Measurements from ENCODE around the gene HDAC5. TPM values are rescaled to one million over a fixed set of nuclear protein-coding genes. Genes with fewer than 3 reads are reported as not detected.

Gene HDAC5
- total RNA-seq, 1 donor from 2014 or later: 18.4 TPM

DNA sequence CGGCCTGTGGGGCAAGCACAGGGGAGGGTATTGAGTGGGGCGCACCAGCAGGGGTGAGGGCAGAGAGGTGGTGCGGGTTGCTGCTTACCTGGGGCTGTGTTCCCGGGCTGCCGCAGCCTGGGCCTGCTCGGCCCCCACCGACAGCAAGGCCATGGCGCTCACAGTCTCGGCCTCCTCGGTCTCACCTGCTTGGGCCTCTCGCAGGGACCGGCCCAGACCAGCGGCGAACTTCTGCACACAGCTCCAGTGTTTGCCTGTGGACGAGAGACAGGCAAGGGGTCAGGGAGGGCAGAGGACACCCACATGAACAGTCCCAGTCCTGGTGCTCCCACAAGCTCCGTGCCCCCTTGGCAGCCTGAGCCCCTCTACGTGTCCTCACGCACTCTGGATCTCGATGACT, 45.0 kb downstream of the HDAC5 start:
- no peak for DNase-seq (ENCODE audit: low read depth)
- peaks cover 25% of the 10 kb centered on the region for H3K36me3 ChIP-seq (ENCODE audit: control insufficient read depth, insufficient read depth, low read length)
- TF ChIP-seq, protein P1, sequence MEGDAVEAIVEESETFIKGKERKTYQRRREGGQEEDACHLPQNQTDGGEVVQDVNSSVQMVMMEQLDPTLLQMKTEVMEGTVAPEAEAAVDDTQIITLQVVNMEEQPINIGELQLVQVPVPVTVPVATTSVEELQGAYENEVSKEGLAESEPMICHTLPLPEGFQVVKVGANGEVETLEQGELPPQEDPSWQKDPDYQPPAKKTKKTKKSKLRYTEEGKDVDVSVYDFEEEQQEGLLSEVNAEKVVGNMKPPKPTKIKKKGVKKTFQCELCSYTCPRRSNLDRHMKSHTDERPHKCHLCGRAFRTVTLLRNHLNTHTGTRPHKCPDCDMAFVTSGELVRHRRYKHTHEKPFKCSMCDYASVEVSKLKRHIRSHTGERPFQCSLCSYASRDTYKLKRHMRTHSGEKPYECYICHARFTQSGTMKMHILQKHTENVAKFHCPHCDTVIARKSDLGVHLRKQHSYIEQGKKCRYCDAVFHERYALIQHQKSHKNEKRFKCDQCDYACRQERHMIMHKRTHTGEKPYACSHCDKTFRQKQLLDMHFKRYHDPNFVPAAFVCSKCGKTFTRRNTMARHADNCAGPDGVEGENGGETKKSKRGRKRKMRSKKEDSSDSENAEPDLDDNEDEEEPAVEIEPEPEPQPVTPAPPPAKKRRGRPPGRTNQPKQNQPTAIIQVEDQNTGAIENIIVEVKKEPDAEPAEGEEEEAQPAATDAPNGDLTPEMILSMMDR (IDR thresholded peaks at IDR 0.05; ENCODE audit: insufficient read depth, low read length, severe bottlenecking): no peak
- H3K27me3 ChIP-seq (ENCODE audit: control insufficient read depth, insufficient read depth, low read length): no peaks in the 10 kb centered on the region
- FAIRE-seq: no peak
- no peak overlapping the region for H3K4me3 ChIP-seq (ENCODE audit: low read depth, low read length)

DNA sequence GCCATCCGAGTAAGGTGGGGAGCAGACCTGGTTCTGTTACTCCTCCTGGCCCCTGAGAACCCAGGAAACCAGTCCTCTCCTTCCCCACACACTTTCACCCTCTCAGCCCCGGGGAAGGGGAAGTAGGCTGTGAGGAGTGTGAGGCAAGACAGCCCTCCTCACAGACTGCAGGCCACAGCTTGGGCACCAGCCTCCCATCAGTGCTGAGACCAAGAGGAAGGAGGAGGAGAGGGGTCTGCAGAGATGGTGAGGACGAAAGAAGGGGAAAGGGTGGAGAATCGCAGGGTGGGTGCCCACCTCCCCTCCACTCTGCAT, 45.9 kb downstream of the HDAC5 start:
- DNase-seq (ENCODE audit: low read depth) (no peak), FAIRE-seq (no peak)
- TF ChIP-seq, protein P1 (IDR thresholded peaks at IDR 0.05; ENCODE audit: insufficient read depth, low read length, severe bottlenecking): no peak
- Histone ChIP-seq H3K4me3 (ENCODE audit: low read depth, low read length) (no peak overlapping the region), H3K27me3 (ENCODE audit: control insufficient read depth, insufficient read depth, low read length) (no peaks in the 10 kb centered on the region), H3K36me3 (ENCODE audit: control insufficient read depth, insufficient read depth, low read length) (peaks cover 21% of the 10 kb centered on the region)

DNA sequence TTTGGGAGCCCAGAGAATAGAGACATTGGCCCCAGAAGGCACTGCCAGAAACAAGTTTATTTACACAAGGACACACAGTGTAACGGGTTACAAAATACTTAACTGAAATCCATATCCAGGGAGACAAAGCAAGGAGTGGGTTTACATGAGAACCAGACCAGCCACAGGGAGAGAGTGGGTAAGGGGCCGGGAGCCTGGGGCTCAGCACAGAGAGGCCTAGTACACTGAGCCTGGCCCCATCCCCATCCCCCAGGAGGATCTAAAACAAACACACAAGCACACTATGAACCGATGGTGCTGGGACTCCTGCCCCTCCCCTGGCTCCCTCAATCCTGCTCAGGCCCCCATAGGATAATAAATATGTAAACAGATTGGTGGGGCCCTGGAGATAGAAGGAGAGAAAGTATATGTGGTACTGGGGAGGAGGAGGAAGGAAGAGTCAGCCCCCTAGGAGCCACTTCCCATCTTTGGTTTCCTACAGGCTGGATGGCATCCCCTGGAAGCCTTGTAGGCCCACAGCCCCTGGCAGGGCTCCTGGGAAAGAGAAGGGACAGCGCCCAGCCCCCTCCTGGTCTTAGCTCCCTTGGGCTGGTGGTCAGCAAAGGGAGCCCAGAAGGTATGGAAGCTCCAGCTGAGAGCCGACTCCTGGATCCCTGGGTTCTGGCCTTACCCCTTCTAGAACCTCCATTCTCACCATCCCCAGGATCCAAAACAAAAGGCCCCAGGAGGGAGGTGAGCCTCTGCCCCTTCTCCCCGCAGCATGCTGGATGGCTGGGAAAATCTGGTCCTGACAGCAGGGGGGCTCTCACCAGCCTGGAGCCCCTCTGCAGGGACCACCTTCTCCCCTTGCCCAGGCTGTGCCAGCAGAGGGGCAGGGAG, 46.5 kb downstream of the HDAC5 start:
- TF ChIP-seq, protein P1 (IDR thresholded peaks at IDR 0.05; ENCODE audit: insufficient read depth, low read length, severe bottlenecking): no peak
- Histone ChIP-seq H3K27me3 (ENCODE audit: control insufficient read depth, insufficient read depth, low read length) (no peaks in the 10 kb centered on the region), H3K36me3 (ENCODE audit: control insufficient read depth, insufficient read depth, low read length) (peaks cover 20% of the 10 kb centered on the region), H3K4me3 (ENCODE audit: low read depth, low read length) (no peak overlapping the region)
- FAIRE-seq: no peak
- DNase-seq (ENCODE audit: low read depth): no peak

DNA sequence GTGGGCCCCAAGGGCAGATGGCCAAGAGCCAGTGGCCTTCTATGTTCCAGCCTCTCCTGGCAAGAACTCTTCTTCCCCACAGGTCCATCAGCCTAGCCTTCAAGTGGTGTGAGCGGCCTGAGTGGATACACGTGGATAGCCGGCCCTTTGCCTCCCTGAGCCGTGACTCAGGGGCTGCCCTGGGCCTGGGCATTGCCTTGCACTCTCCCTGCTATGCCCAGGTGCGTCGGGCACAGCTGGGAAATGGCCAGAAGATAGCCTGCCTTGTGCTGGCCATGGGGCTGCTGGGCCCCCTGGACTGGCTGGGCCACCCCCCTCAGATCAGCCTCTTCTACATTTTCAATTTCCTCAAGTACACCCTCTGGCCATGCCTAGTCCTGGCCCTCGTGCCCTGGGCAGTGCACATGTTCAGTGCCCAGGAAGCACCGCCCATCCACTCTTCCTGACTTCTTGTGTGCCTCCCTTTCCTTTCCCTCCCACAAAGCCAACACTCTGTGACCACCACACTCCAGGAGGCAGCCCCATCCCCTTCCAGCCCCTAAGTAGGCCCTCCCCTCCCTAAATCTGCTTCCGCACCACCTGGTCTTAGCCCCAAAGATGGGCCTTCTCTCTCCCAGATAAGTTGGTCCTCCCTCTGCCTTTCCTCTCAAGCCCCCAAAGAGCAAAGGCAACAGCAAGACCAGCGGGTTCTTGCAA, 47.7 kb downstream of the HDAC5 start:
- TF ChIP-seq, protein P1 (IDR thresholded peaks at IDR 0.05; ENCODE audit: insufficient read depth, low read length, severe bottlenecking): no peak
- peaks cover 20% of the 10 kb centered on the region for H3K36me3 ChIP-seq (ENCODE audit: control insufficient read depth, insufficient read depth, low read length)
- no peak overlapping the region for H3K4me3 ChIP-seq (ENCODE audit: low read depth, low read length)
- FAIRE-seq: no peak
- no peaks in the 10 kb centered on the region for H3K27me3 ChIP-seq (ENCODE audit: control insufficient read depth, insufficient read depth, low read length)
- DNase-seq (ENCODE audit: low read depth): no peak

DNA sequence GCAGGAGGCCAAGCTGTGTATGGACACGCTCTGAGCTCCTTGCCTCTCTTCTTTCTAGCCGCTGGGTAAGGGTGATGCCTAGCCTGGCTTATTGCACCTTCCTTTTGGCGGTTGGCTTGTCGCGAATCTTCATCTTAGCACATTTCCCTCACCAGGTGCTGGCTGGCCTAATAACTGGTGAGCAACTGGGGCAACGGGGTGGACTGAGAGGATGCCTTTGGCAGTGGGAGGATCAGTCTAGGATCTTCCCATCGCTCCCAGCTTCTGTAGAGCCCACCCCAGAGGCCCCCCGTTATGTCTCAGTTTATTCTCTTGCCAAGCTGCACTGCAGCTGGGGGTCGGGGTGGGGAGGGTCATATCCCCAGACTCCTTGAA, 48.5 kb downstream of the HDAC5 start:
- Histone ChIP-seq H3K36me3 (ENCODE audit: control insufficient read depth, insufficient read depth, low read length) (peaks cover 20% of the 10 kb centered on the region), H3K4me3 (ENCODE audit: low read depth, low read length) (no peak overlapping the region), H3K27me3 (ENCODE audit: control insufficient read depth, insufficient read depth, low read length) (no peaks in the 10 kb centered on the region)
- DNase-seq (ENCODE audit: low read depth): no peak
- TF ChIP-seq, protein P1 (IDR thresholded peaks at IDR 0.05; ENCODE audit: insufficient read depth, low read length, severe bottlenecking): no peak
- no peak for FAIRE-seq
